A549 (cell line): ENCODE measurements around the gene ACSF3. TPM values are rescaled to one million over a fixed set of nuclear protein-coding genes. Genes with fewer than 3 reads are reported as not detected.

Experiments
- ATAC-seq, 2 experiments: fragments of 200-7000 bp in 1 of 2; fragments of >200 bp in 1 of 2; cut with Nextera tagmentation in 1 of 2; cut with Tn5 transposase in 1 of 2; 3 replicates each; pipeline versions ENCODE4 v1.8.0 to v1.9.1; 2018 to 2020; ENCODE audit warnings: mild to moderate bottlenecking in 1 of 2, moderate library complexity in 1 of 2
- CTCF ChIA-PET: fragments of 300-600 bp; sonication (Branson Sonifier 250); formaldehyde crosslinking; extraction: SDS; loops from one replicate; lab custom pipeline; 2021; ENCODE audit warnings: antibody characterized with exemption, inconsistent platforms; lab: Yijun Ruan, JAX
- POLR2A ChIA-PET: fragments of 350-600 bp; formaldehyde crosslinking; extraction: SDS; loops from one replicate; lab custom pipeline; 2021; ENCODE audit warnings: antibody characterized with exemption, inconsistent platforms; lab: Yijun Ruan, JAX
- DNase-seq, 2 experiments: peaks; one replicate each; pipeline versions ENCODE4 v3.0.0 to v3.0.0-alpha.2; 2011 to 2016; ENCODE audit warnings: low read depth in 1 of 2, low spot score in 1 of 2
- FAIRE-seq: peaks from 2 replicates; lab custom pipeline; 2011; peaks lifted over from hg19 to GRCh38; lab: Jason Lieb, UNC
- H3K27ac ChIP-seq, 2 experiments: fragments of >200 bp; sonication (Bioruptor Twin); formaldehyde crosslinking; 3 replicates each; pipeline ENCODE4 v1.5.1; 2016 to 2017
- H3K4me1 ChIP-seq: fragments of >200 bp; sonication (Bioruptor Twin); formaldehyde crosslinking; 3 replicates; pipeline ENCODE4 v1.6.1; 2016
- H3K4me2 ChIP-seq: fragments of >200 bp; sonication (Bioruptor Twin); formaldehyde crosslinking; 3 replicates; pipeline ENCODE4 v1.6.1; 2016
- H3K4me3 ChIP-seq: fragments of >200 bp; sonication (Bioruptor Twin); formaldehyde crosslinking; 3 replicates; pipeline ENCODE4 v1.5.1; 2016
- H3K9me3 ChIP-seq: fragments of >200 bp; sonication (Bioruptor Twin); formaldehyde crosslinking; 3 replicates; pipeline ENCODE4 v1.6.1; 2016
- CHD2 ChIP-seq: fragments of 150-350 bp; IDR thresholded peaks from 2 replicates; pipeline ENCODE4 v1.6.1; 2014; ENCODE audit warnings: low read length; ENCODE audit not compliant: partially characterized antibody
- ELK1 ChIP-seq: fragments of 150-350 bp; IDR thresholded peaks from 2 replicates; pipeline ENCODE4 v1.6.1; 2014; ENCODE audit warnings: low read depth, mild to moderate bottlenecking, low read length
- FOSB ChIP-seq: fragments of 250-450 bp; sonication (Bioruptor Pico); IDR thresholded peaks from 2 replicates; pipeline ENCODE4 v1.5.0; 2020; ENCODE audit warnings: mild to moderate bottlenecking, moderate library complexity
- FOSL2 ChIP-seq, 2 experiments: fragments of 450-650 bp in 1 of 2; fragments of >200 bp in 1 of 2; sonication (Bioruptor Twin) in 1 of 2; formaldehyde crosslinking; IDR thresholded peaks; 2 replicates each; pipeline versions ENCODE4 v1.5.0 to v1.6.1; 2016 to 2020; ENCODE audit warnings: mild to moderate bottlenecking in 1 of 2, moderate library complexity in 1 of 2
- GATA3 ChIP-seq: IDR thresholded peaks from 2 replicates; pipeline ENCODE4 v1.6.1; 2012; ENCODE audit warnings: borderline replicate concordance
- HDAC2 ChIP-seq: fragments of 200-600 bp; sonication (generic); IDR thresholded peaks from 2 replicates; pipeline ENCODE4 v1.6.1; 2016
- HMGXB4 ChIP-seq: fragments of 250-450 bp; sonication (Bioruptor Pico); IDR thresholded peaks from 2 replicates; pipeline ENCODE4 v1.5.0; 2021; ENCODE audit warnings: mild to moderate bottlenecking, moderate library complexity, borderline replicate concordance
- JUNB ChIP-seq: fragments of >200 bp; sonication (Bioruptor Twin); formaldehyde crosslinking; IDR thresholded peaks from 2 replicates; pipeline ENCODE4 v1.6.1; 2016
- KDM1A ChIP-seq: fragments of 200-600 bp; sonication (generic); IDR thresholded peaks from 2 replicates; pipeline ENCODE4 v1.6.1; 2016; ENCODE audit warnings: low read depth, mild to moderate bottlenecking
- MAFK ChIP-seq: fragments of 450-650 bp; IDR thresholded peaks from 2 replicates; pipeline ENCODE4 v1.6.1; 2014; ENCODE audit not compliant: partially characterized antibody
- NFE2L2 ChIP-seq: fragments of 150-350 bp; conservative IDR thresholded peaks from 2 replicates; pipeline ENCODE4 v1.6.1; 2014; ENCODE audit warnings: low read length
- RARB ChIP-seq: fragments of 250-450 bp; sonication (Bioruptor Pico); IDR thresholded peaks from 2 replicates; pipeline ENCODE4 v1.8.0; 2021; ENCODE audit warnings: mild to moderate bottlenecking, moderate library complexity
- RCOR1 ChIP-seq: fragments of 150-350 bp; IDR thresholded peaks from 2 replicates; pipeline ENCODE4 v1.6.1; 2014; ENCODE audit warnings: antibody characterized with exemption, low read length, low read depth
- REST ChIP-seq: fragments of 200-600 bp; sonication (generic); IDR thresholded peaks from 2 replicates; pipeline ENCODE4 v1.6.1; 2016; ENCODE audit warnings: antibody characterized with exemption, mild to moderate bottlenecking, moderate library complexity
- RNF2 ChIP-seq: fragments of 200-600 bp; sonication (generic); IDR thresholded peaks from 2 replicates; pipeline ENCODE4 v1.6.1; 2016; ENCODE audit warnings: low read depth, mild to moderate bottlenecking, antibody characterized with exemption, moderate library complexity, borderline replicate concordance
- TFCP2L1 ChIP-seq: fragments of 250-450 bp; sonication (Bioruptor Pico); IDR thresholded peaks from 2 replicates; pipeline ENCODE4 v1.5.0; 2021; ENCODE audit warnings: mild to moderate bottlenecking
- WGBS: methylation state at CpG from one replicate; pipeline ENCODE4 v1.1.6; 2017; ENCODE audit errors: missing lambda C conversion rate; 5-methylcytosine and 5-hydroxymethylcytosine counted together
- polyA plus RNA-seq, 4 experiments: library from polyadenylated mRNA; depleted of rRNA in 3 of 4; stranded (reverse); fragments of >200 nt; fragmentation: RNase III in 1 of 4; extraction: RNeasy Plus Mini Kit Qiagen cat#74134 plus additional on column Dnase treatment in 1 of 4; gene quantifications; 2 replicates in 3 of 4; 3 replicates in 1 of 4; pipeline ENCODE4 v1.2.3, GENCODE V29; 2011 to 2017
- TF ChIP-seq, protein P1 (sequence below): fragments of >200 bp; sonication (Bioruptor Twin); formaldehyde crosslinking; IDR thresholded peaks from 3 replicates; pipeline ENCODE4 v1.6.1; 2016
- TF ChIP-seq, protein P2 (sequence below): IDR thresholded peaks from 2 replicates; pipeline ENCODE4 v1.6.1; 2012; ENCODE audit warnings: low read depth, borderline replicate concordance

The ACSF3 gene
- polyA plus RNA-seq, 2 of the 4 experiments (the other 2 are of a cell fraction), result 9.8 to 13.1 TPM

- POLR2A ChIA-PET, result no interaction called here
- peak; percentile 10 to 11; a peak in 3 of 6 replicates for ATAC-seq
- CTCF ChIA-PET, result interaction anchor here (0.6 to 3.6 kb wide), 5 partner anchors 10 to 214 kb away, joined by 3 to 21 read pairs (median 3); no protein-coding TSS in a partner anchor
Measured at GRCh38 chr16:89154390-89155183, 60.9 kb downstream of the ACSF3 start.

GRCh38 chr16:89155184-89155679 is 61.6 kb downstream of the ACSF3 start:
- no peak overlapping the region for H3K27ac ChIP-seq
- ChIA-PET CTCF (interaction anchor here (0.6 to 3.6 kb wide), 3 partner anchors 12 to 214 kb away, joined by 3 to 21 read pairs (median 3); no protein-coding TSS in a partner anchor), POLR2A (no interaction called here)
- H3K9me3 ChIP-seq, result peaks cover 4% of the 10 kb centered on the region; the same call in 2 of the 3 replicates
- H3K4me3 ChIP-seq, result no peak overlapping the region
- no peak overlapping the region for H3K4me2 ChIP-seq
- WGBS, result 60% methylated on average over 12 of the region's 19 CpGs
- TF ChIP-seq RNF2, result no peak
- TF ChIP-seq HMGXB4 (CRISPR knock-in tag), result no peak
- no peak for TF ChIP-seq TFCP2L1 (CRISPR knock-in tag)
- no peak for TF ChIP-seq RCOR1
- no peak for TF ChIP-seq NFE2L2
- no peak for TF ChIP-seq RARB (CRISPR knock-in tag)
- TF ChIP-seq, protein P1, sequence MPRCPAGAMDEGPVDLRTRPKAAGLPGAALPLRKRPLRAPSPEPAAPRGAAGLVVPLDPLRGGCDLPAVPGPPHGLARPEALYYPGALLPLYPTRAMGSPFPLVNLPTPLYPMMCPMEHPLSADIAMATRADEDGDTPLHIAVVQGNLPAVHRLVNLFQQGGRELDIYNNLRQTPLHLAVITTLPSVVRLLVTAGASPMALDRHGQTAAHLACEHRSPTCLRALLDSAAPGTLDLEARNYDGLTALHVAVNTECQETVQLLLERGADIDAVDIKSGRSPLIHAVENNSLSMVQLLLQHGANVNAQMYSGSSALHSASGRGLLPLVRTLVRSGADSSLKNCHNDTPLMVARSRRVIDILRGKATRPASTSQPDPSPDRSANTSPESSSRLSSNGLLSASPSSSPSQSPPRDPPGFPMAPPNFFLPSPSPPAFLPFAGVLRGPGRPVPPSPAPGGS, result no peak
- no peak for TF ChIP-seq MAFK
- no peak for TF ChIP-seq JUNB
- TF ChIP-seq FOSL2 (IDR thresholded peaks at IDR 0.05), result no peak
- no peak for TF ChIP-seq FOSL2 (CRISPR knock-in tag; IDR thresholded peaks at IDR 0.05)
- no peak for TF ChIP-seq FOSB (CRISPR knock-in tag)
- TF ChIP-seq KDM1A, result no peak
- no peak for TF ChIP-seq REST
- TF ChIP-seq GATA3, result no peak
- no peak for TF ChIP-seq CHD2
- TF ChIP-seq HDAC2, result no peak
- TF ChIP-seq ELK1, result no peak
- TF ChIP-seq, protein P2, sequence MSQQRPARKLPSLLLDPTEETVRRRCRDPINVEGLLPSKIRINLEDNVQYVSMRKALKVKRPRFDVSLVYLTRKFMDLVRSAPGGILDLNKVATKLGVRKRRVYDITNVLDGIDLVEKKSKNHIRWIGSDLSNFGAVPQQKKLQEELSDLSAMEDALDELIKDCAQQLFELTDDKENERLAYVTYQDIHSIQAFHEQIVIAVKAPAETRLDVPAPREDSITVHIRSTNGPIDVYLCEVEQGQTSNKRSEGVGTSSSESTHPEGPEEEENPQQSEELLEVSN, result no peak
- ATAC-seq (peak in 1 of 2 experiments; percentile 15; a peak in 2 of 6 replicates), DNase-seq (no peak), FAIRE-seq (no peak)
- H3K4me1 ChIP-seq, result no peaks in the 10 kb centered on the region

More at GRCh38 chr16:89154390-89155183, 60.9 kb downstream of the ACSF3 start:
- DNase-seq (no peak), FAIRE-seq (no peak)
- Histone ChIP-seq H3K4me2 (no peak overlapping the region), H3K9me3 (peaks cover 4% of the 10 kb centered on the region; the same call in 2 of the 3 replicates), H3K27ac (no peak overlapping the region), H3K4me3 (no peak overlapping the region), H3K4me1 (no peaks in the 10 kb centered on the region)
- WGBS, result 85% methylated on average over 21 of the region's 24 CpGs
- TF ChIP-seq TFCP2L1 (CRISPR knock-in tag), result no peak
